GM04504 (cell line): Measurements from ENCODE around the gene HS3ST3A1.
A peak's percentile ranks its signal among the peaks of the same experiment; 100 is the strongest.
"Not testable (repeated sequence)": the region's sequence is repeated elsewhere in the genome, so short reads cannot be mapped to it uniquely, and the experiment has no call there.

Source experiments
- DNase-seq: peaks from one replicate; pipeline ENCODE4 v3.0.0-alpha.2; 2012; ENCODE audit warnings: low read depth

Gene HS3ST3A1

DNA sequence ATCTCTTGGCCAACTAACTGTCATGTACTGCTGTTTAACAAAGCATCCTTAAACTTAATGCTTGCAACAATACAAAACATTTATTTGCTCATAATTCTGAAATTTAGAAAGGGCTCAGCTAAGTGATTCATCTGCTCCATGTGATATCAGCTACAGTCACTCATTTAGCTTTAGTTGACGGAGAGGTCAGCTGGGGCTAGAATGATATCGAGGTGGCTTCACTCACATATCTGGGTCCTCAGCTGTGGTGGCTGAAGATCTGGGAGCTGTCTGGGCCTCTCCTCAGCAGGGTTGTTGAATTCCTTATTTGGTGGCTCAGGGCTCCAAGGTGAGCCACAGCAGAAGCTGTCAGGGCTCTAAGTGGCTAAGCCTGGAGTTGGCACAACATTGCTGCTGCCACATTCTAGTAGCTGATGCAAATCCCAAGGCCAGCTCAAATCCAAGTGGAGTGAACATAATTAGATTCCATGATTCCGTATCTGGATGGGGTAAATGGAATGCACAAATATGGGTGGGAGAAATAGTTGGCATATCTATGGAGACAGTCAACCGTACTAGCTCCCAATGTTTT is 62.8 kb downstream of the HS3ST3A1 start:
- no peak for DNase-seq

DNA sequence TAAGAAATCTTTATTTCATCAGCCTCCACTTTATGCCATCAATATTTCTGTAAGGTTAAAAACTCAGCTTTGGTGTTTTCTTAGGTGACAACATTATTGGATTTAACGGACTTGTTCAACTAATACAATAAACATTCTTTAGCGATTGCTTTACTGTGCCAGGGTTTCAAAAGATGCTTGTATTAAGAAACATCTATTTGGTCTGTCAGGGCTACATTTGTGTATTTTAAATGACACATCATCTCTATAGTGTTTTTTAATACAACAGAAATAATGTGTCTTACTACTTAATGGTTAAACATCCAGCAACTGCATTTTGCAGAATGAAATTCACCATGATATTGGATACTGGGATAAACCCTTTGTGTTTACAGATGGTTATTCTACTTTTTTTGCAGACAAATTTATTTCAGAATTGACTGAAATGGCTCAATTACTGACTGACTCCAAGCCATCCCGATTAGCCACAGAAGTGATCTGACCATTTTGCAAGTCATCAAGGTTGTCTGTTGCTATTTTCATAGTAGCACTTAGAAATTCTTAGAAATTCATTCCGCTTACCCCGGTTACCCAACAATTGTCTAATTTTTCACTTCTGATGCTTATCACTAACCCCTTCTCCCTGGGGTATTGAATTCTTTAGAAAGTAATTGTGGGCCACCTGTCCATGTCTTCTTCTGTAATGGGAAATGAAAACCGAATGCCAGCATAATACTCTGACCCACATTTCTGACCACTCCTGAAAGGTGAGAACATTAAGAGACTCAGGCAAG is 63.7 kb downstream of the HS3ST3A1 start:
- no peak for DNase-seq

DNA sequence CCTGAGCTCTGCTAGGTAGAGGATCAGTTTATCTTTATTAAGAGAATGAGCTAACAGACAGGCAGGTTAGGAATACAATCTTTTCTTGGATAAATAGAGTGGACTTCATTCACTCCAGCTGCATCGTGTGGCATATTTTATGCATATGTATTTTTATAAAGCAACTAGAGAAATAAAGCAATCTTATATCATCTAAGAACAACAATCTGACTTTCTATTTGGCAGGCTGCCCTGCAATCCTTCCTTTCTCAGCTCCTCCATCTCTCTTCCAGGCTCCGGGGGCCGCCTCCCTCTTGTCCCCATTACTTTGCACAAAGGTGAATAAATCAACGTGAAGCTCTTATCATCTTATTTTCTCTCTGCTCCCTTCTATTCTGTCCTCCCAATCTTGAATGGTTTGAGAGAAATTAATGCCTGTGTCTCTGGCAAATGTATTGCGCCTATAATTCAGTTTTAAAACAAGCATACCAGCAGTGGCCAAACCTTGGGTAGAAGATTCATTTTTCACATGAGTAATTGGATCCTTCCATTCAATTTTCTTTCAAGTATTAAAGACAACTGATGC is 64.5 kb downstream of the HS3ST3A1 start:
- no peak for DNase-seq

DNA sequence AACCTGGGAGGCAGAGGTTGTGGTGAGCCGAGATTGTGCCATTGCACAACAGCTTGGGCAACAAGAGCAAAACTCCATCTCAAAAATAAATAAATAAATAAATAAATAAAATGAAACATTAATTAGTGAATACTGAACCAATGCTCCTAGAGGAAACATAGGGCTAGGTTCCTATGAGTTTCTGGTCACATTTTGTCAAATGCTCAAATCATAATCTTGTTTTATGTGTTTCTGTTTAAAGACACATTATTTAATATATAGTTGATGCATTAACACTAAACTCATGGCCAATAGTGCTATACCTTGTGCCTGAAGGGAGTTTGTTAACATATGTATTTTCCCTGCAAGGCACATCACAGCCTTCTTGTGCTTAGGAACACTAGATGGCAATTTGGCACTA is 66.8 kb downstream of the HS3ST3A1 start:
- no peak for DNase-seq

DNA sequence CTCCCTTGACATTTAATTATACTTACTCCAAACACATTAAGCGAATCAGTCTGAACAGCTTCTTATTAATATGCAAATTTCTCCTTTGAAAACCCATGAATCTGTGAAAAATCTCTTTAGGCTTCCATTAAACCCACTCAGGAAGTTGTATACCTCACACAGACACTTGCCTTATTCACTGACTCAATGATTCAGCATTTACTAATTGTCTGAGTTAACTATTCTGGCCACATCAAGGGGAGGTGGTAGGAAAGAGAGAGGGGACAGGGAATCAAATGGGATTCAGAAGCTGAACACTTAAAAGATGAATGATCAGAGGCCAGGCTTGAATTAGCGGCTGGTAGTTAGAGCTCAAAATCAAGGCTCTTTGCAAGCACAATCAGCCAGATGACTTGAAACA is 70.0 kb downstream of the HS3ST3A1 start:
- DNase-seq: no peak

DNA sequence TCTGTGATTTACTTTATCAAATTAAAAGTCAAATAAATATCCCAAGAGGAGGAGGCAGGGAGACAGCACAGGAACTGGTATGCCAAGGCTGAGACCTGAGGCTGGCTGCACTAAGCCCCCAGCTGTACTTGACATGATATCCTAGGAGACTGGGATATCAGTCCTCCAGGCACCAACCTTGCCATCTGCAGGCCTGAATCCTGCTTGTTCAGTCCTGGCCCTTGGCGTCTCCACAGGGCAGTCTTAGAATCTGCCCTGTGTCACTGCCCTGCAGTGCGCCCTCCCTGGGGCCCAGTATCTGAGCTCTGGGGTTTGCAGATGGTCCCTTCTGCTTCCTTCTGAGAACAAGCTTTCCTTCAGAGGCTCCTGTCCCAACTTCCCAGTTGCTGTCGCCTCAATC is 75.9 kb downstream of the HS3ST3A1 start:
- no peak for DNase-seq

DNA sequence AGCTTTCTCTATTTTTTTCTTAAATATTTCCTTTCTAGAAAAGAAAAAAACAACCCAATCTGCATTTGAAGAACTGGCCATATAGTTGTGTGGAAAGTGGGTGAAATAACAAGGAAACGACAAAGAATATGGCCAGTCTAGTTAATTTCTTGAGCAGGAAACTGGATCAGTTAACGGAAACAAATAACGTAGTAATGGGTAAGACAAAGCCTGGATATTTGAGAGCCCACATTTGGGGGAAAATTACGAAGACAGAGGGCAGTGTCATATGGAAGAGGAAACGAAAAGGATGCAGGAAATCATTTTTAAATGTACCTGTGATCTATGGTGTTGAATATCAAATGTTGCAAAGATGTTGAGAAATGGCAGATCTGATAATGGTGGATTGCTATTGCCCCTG is 78.6 kb downstream of the HS3ST3A1 start:
- DNase-seq: no peak

DNA sequence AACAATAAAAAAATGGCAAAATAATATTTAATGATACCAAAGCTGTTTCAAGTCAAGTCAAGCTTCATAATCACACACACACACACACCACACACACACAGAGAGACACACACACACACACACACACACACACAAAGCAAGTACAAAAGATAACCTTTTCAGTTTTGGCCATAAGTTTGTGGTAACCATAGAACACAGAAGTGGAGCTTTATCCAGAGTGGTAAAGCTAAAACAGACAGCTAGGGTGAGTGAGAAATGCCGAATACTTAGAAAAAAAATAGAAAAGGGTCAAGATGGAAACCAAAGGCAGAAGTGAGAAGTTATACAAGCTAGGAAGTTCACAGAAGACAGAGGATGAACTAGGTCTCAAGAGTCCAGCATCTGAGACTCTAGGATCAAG is 79.0 kb downstream of the HS3ST3A1 start:
- DNase-seq: no peak

DNA sequence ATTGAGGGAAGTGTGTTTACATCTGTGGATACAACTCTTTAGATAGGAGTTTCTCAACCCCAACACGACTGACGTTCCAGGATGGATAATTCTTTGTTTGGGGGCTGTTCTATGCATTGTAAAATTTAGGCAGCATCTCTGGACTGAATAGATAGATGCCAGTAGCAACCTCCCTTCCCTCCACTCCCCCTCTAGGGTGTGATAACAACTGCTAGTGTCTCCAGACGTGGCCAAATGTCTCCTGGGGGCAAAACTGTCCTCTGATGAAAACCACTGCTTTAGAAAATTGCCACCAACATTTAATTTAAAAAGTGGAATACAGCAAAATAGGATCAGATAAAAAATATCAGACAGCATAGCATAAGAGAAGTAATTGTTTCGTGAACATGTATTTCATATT is 79.9 kb downstream of the HS3ST3A1 start:
- DNase-seq: no peak

DNA sequence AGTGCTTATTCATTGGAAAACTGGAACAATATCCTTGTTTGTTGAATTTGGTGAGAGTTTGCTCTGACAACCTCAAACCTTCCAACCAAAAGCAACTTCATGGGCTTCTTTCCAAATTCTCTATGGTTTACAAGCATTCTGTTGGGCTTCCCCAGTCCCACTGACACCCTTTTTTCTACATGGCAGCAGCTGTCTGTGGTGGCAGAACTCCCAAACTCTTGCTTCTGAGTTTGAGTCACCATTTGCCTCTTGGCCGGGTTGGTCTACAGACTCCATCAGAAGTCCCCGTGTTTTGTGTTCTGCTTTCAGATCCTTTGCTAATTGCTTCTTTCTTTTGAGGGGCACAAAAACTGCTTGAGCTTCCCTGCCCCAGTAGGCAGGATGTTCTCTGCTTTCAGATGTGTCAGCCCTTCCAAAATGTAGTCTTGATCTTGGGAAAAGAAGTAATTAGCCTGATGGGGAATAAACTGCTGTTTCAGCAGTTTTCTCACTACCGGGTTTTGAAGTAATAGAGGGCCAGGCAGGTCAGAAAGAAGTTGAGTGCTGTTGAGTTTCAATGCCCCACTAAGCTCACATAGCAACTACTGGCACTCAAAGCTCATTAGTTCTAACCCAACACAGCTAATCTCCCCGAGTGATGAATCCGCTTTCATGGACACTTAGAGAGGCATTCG is 80.7 kb downstream of the HS3ST3A1 start:
- DNase-seq: peak; percentile 64

DNA sequence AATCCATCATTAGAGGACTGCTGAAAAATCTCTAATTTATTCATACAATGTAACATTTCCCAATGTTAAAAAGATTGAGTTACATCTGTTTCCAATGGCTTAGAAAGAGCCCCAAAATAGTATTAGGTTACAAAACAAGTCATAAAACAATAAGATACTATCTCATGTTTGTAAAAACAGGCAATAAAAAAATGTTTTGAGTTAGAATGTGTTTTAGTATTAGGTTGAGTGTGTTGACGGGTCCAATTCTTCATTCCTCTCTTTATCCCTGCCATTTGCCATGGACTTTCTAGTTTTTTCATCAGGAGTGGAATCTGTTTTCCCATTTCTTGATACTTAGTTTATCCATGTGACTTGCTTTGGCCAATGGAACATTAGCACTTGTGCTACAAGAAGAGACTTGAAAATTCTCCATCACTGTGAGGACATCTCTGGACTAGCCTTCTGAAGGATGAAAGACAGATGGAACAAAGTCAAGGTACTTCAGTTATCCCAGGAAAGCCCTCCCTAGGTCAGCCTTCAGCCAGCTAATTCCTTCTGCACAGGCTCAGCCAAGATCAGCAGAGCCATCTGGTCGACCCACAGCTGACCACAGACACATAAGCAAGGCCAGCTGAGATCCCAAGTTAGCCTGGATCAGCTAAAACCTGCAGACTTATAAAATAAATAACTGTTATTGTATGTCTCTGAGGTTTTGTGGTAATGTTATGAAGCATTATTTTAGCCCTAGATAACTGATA is 83.3 kb downstream of the HS3ST3A1 start:
- peak; percentile 60 for DNase-seq

DNA sequence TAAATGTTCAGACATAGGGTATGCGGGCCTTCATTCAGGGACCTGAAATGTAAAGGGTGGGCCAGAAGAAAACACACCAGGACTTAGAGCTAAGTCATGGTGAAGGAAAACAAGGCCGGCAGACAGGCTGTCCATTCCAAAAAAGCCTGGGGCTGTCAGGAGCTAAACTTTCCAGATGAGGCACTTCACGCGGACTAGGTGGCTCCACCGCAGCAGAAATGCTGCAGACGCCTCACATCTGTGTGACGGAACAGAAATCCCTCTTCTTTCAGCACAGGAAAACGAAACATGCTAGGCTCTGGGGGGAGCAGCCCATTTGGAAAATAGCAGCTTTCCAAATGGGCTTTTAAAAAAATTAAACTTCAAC is 88.7 kb downstream of the HS3ST3A1 start:
- peak; percentile 40 for DNase-seq

DNA sequence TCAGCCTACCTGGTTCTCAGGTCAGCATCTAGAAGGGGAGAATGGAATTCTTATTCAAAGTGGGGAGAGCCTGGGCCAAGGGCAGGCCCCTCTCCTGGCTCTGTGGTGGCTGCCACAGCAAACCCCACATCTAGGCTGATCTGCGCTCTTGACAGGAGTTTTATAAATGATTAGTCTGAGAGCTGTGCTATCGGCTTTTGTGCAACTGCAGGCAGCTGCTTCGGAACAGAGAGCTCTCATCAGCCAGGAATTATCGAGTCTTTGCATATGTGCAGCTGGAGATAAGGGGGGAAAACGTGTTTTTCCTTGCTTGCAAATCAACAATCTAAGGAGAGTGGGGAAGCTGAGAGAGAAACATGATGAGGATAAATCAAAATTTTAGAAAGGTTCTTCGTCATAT is 91.7 kb downstream of the HS3ST3A1 start:
- no peak for DNase-seq

DNA sequence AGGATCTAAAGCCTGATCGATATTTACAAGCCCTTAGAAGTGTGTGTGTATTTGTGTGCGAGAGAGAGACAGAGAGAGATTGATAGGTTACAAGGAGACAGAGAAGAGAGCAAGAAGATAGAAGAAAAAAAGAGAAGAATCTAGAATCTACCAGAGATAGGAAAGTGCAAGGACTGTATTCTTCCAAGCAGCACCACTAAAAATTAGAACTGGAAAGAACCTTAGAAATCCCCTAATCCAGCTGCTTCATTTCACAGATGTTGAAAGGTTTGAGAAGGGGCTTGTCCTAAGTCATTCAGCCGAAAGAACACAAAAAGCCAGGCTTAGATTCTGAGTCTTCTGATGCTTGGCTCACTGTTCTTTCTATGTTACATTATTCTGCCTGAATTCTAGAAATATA is 92.2 kb downstream of the HS3ST3A1 start:
- no peak for DNase-seq

DNA sequence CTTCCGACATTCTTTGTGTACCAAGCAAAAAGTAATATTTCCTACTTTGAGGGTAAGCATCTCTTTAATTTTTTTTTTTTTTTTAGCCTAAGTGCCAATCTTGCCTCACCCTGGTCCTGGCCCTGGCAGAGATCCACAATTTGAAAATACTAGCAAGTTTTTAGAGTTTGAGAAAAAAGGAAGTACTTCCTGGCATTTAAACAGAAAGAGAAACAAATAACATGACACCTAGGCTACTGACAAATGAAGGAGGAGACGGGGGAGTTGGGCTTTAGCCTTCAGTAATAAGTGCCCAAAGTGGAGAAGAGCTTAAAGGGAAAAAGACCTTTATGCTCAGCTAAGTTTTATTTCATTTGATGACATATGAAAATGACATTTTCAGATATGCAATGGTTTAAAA is 92.8 kb downstream of the HS3ST3A1 start:
- no peak for DNase-seq

DNA sequence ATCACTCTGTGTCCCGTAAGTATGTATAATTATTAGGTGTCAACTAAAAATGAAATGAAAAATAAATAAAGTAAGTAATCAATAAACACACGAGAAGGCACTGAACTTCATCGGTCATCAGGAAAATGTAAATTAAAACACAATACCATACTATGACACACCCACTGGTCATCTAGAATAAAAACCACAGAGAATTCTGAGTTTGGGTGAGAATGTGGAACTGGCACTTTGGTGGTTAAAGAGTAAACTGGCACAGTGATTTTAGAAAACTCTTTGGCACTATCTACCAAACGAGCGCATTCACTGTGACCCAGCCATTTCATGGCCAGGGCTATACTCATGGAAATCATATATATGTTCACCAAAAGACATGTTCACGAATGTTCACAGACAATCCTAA is 98.2 kb downstream of the HS3ST3A1 start:
- DNase-seq: no peak

DNA sequence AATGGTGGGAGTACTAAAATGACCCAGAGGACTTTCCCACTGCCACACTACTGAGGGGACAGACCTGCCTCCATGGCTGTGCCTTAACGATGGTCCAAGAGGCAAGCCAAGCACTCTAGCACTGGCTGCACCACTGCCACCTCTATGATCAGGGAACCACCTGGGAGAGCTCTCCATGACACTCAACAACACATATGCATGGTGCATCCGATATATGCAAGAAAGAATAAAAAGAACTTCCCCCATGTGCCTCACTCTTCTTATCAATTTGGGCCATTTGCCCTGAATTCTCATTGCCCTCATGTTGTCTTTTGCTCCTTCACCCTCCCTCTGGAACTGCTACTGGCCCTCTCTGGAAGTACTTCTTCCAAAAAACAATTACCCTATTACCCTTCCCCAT is 99.5 kb downstream of the HS3ST3A1 start:
- DNase-seq: no peak

DNA sequence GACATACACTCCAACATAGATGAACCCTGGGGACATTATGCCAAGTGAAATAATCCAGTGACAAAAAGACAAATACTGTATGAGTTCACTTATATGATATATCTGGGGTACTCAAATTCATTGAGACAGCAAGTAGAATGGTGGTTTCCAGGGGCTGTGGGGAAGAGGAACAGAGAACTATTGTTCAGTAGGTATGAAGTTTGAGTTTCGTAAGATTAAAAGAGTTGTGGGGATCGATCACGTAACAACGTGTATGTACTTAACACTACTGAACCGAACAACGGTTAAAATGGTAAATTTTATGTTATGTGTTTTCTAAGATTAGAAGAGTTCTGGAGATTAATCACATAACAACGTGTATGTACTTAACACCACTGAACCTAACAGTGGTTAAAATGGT is 100.8 kb downstream of the HS3ST3A1 start:
- DNase-seq: no peak

DNA sequence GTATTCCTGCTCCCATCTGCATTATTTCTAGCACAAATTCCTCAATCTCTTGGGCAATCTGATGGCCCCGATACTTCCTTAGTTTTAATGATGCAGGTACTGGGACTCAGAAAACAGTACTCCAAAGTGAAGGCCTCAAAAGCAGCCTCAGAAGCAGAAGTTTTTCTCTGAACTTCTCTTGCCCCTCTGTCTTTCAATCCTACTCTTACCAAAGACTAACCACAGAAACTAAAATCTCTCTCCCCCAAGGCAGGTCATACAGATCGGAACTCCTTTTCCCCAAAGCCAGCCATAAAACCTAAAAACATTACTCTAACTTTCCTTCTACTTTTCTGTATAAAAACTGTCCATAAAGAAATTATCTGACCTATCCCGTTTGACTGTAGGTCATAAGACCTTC is 103.5 kb downstream of the HS3ST3A1 start:
- DNase-seq: no peak

DNA sequence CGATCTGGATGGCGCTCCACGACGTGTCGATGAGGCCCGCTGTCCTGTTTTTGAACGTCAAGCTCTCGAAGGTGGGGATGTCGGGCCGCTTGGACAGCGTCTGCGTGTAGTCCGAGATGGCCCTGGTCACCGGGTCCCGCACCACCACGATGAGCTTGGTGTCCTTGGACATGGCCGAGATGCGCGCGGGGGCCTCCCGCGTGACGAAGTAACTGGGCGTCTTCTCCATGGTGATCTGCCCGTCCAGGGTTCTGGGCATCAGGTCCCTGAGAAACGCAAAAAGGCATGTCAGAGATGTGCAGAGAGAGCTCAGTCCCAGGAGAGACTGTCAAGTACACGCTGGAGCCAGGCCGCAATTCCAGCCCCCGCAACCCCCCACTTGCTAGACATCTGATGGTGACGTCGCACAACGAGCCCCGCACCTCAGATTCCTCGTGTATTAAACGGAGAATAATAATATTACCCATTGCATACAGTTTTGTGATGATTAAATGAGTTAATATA is 105.1 kb downstream of the HS3ST3A1 start:
- not testable (repeated sequence) for DNase-seq

DNA sequence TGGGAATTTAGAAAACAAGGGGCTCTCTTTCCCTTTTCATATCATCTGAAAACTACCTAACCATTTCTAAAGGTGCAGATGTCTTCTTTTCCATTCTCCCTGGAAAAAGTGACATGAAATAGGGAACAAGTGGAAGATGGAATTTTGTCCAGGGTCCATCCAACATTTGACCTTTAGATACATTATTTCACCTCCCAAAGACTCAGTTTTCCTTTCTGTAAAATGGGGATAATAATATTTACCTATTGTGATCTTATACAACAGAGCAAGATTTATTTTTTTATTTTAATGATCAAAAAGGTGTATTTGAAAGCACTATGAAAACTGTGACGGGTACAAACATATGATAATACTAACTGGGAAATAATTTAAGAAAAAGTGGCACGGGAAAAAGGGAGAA is 106.3 kb downstream of the HS3ST3A1 start:
- no peak for DNase-seq

DNA sequence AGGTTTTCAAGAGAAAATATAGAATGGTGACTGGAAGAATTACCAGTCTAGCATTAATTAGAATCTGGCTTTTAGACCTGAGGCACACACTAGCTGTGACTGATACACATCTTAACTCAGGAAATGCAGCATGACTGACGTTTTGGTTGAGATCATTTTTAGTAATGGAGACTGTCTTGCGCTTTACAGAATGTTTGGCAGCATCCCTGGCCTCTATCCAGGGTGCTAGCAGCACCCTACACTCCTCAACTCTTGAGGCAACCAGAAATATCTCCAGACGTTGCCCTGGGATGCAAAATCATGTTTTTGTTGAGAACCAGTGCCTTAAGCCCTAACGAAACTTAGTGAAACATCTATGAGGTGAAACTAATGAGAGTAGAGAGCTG is 109.0 kb downstream of the HS3ST3A1 start:
- DNase-seq: no peak
